Mesenchymal stem cell (in vitro differentiated cells and primary cell): ENCODE measurements around the gene RUFY3.

ENCODE experiments used
- DNase-seq: peaks from one replicate; pipeline ENCODE4 v3.0.0-alpha.2; 2013
- H2AFZ ChIP-seq: one replicate; pipeline ENCODE4 v1.6.1; 2013; ENCODE audit warnings: low read depth, mild to moderate bottlenecking, control low read depth, inconsistent platforms, low read length, moderate library complexity
- H2AK5ac ChIP-seq: 2 replicates; pipeline ENCODE4 v1.6.1; 2013; ENCODE audit warnings: low read length, moderate library complexity, mild to moderate bottlenecking, inconsistent platforms; ENCODE audit not compliant: severe bottlenecking
- H2BK120ac ChIP-seq: one replicate; pipeline ENCODE4 v1.6.1; 2013; ENCODE audit warnings: low read depth, mild to moderate bottlenecking, inconsistent platforms, low read length, moderate library complexity
- H2BK12ac ChIP-seq, 2 experiments: one replicate each; pipeline ENCODE4 v1.6.1; 2013; ENCODE audit warnings: inconsistent platforms in 2 of 2, low read length in 2 of 2, mild to moderate bottlenecking in 2 of 2, moderate library complexity in 2 of 2, control low read depth in 1 of 2
- H2BK15ac ChIP-seq: one replicate; pipeline ENCODE4 v1.6.1; 2013; ENCODE audit warnings: mild to moderate bottlenecking, low read depth, inconsistent platforms; ENCODE audit not compliant: poor library complexity, severe bottlenecking
- H2BK5ac ChIP-seq: 2 replicates; pipeline ENCODE4 v1.6.1; 2013; ENCODE audit warnings: low read depth, mild to moderate bottlenecking, low read length, control low read depth, inconsistent platforms; ENCODE audit not compliant: poor library complexity, severe bottlenecking
- H3K14ac ChIP-seq, 2 experiments: one replicate each; pipeline ENCODE4 v1.6.1; 2013; ENCODE audit warnings: inconsistent platforms in 2 of 2, low read length in 2 of 2, control low read depth in 1 of 2, mild to moderate bottlenecking in 1 of 2, moderate library complexity in 1 of 2
- H3K18ac ChIP-seq, 2 experiments: one replicate each; pipeline ENCODE4 v1.6.1; 2013; ENCODE audit warnings: inconsistent platforms in 2 of 2, low read length in 2 of 2, control low read depth in 1 of 2, low read depth in 1 of 2, mild to moderate bottlenecking in 1 of 2
- H3K23ac ChIP-seq, 2 experiments: one replicate each; pipeline ENCODE4 v1.6.1; 2013; ENCODE audit warnings: inconsistent platforms in 2 of 2, low read length in 2 of 2, mild to moderate bottlenecking in 2 of 2, moderate library complexity in 2 of 2, control low read depth in 1 of 2
- H3K27ac ChIP-seq: 2 replicates; pipeline ENCODE4 v1.5.1; 2013; ENCODE audit warnings: mild to moderate bottlenecking, moderate library complexity, low read length, control low read depth, inconsistent platforms; ENCODE audit not compliant: poor library complexity, severe bottlenecking
- H3K27me3 ChIP-seq, 2 experiments: 2 replicates each; pipeline versions ENCODE4 v1.6.1 to v1.7.0; 2013; ENCODE audit warnings: low read length in 2 of 2, mild to moderate bottlenecking in 2 of 2, moderate library complexity in 2 of 2, control low read depth in 1 of 2, inconsistent platforms in 1 of 2; ENCODE audit not compliant: control insufficient read depth in 1 of 2, insufficient read depth in 1 of 2
- H3K36me3 ChIP-seq, 2 experiments: 2 replicates each; pipeline versions ENCODE4 v1.6.1 to v1.7.0; 2013; ENCODE audit warnings: low read length in 2 of 2, control low read depth in 1 of 2, inconsistent platforms in 1 of 2, low read depth in 1 of 2, mild to moderate bottlenecking in 1 of 2; ENCODE audit not compliant: insufficient read depth in 2 of 2, control insufficient read depth in 1 of 2
- H3K4ac ChIP-seq, 2 experiments: one replicate each; pipeline ENCODE4 v1.6.1; 2013; ENCODE audit warnings: inconsistent platforms in 2 of 2, low read length in 2 of 2, mild to moderate bottlenecking in 2 of 2, moderate library complexity in 2 of 2, control low read depth in 1 of 2, low read depth in 1 of 2
- H3K4me1 ChIP-seq: 2 replicates; pipeline ENCODE4 v1.6.1; 2013; ENCODE audit warnings: low read depth, low read length, control low read depth; ENCODE audit not compliant: control insufficient read depth, insufficient read depth
- H3K4me2 ChIP-seq: 2 replicates; pipeline ENCODE4 v1.6.1; 2013; ENCODE audit warnings: low read length, mild to moderate bottlenecking, inconsistent platforms; ENCODE audit not compliant: poor library complexity, severe bottlenecking
- H3K4me3 ChIP-seq, 2 experiments: 2 replicates each; pipeline versions ENCODE4 v1.5.1 to v1.7.0; 2013; ENCODE audit warnings: low read length in 2 of 2, mild to moderate bottlenecking in 2 of 2, control low read depth in 1 of 2, low read depth in 1 of 2; ENCODE audit not compliant: insufficient read depth in 1 of 2
- H3K79me1 ChIP-seq: replicated peaks from 2 replicates; pipeline ENCODE4 v1.6.1; 2013; ENCODE audit warnings: mild to moderate bottlenecking, control low read depth, low read length, inconsistent platforms; ENCODE audit not compliant: poor library complexity, severe bottlenecking
- H3K9ac ChIP-seq: 2 replicates; pipeline ENCODE4 v1.7.0; 2013; ENCODE audit warnings: mild to moderate bottlenecking, low read length, moderate library complexity
- H3K9me3 ChIP-seq: 2 replicates; pipeline ENCODE4 v1.7.0; 2013; ENCODE audit warnings: mild to moderate bottlenecking, low read length; ENCODE audit not compliant: control insufficient read depth
- H4K8ac ChIP-seq: one replicate; pipeline ENCODE4 v1.6.1; 2013; ENCODE audit warnings: inconsistent platforms, mild to moderate bottlenecking, low read length, moderate library complexity
- H4K91ac ChIP-seq: one replicate; pipeline ENCODE4 v1.6.1; 2013; ENCODE audit warnings: mild to moderate bottlenecking, low read length, inconsistent platforms
- WGBS: methylation state at CpG from one replicate; pipeline ENCODE4 v1.1.7; 2013; ENCODE audit warnings: mixed read lengths; 5-methylcytosine and 5-hydroxymethylcytosine counted together

Gene RUFY3

GRCh38 chr4:70778888-70779422 lies 57.2 kb downstream of the RUFY3 start:
- Histone ChIP-seq H3K4me2 (no peak overlapping the region), H2BK12ac (no peak overlapping the region), H2BK15ac (no peak overlapping the region), H2AK5ac (no peak overlapping the region), H3K4me3 (no peak overlapping the region), H3K9ac (no peak overlapping the region), H2BK5ac (no peak overlapping the region), H3K18ac (no peak overlapping the region), H3K4ac (no peak overlapping the region), H3K27ac (no peak overlapping the region), H3K79me1 (no peaks in the 10 kb centered on the region), H2AFZ (no peak overlapping the region), H3K14ac (no peak overlapping the region), H4K91ac (no peak overlapping the region), H3K36me3 (peaks cover 20 to 91% of the 10 kb centered on the region in 2 experiments), H2BK120ac (no peak overlapping the region), H4K8ac (no peak overlapping the region), H3K4me1 (no peaks in the 10 kb centered on the region), H3K9me3 (no peaks in the 10 kb centered on the region), H3K27me3 (no peaks in the 10 kb centered on the region), H3K23ac (no peak overlapping the region)
- DNase-seq: peak; percentile 98
- 27% methylated on average over 2 of the region's 5 CpGs for WGBS

- H2AFZ ChIP-seq: no peak overlapping the region
- no peak overlapping the region for H3K14ac ChIP-seq
- H3K4me1 ChIP-seq: no peaks in the 10 kb centered on the region
- 100% methylated on average over 2 of the region's 4 CpGs for WGBS
- H3K4me3 ChIP-seq: no peak overlapping the region
- no peak overlapping the region for H3K9ac ChIP-seq
- no peak overlapping the region for H3K4me2 ChIP-seq
- H3K18ac ChIP-seq: no peak overlapping the region
- H2BK12ac ChIP-seq: no peak overlapping the region
- H3K23ac ChIP-seq: no peak overlapping the region
- no peak overlapping the region for H2BK5ac ChIP-seq
- H2BK15ac ChIP-seq: no peak overlapping the region
- H3K9me3 ChIP-seq: no peaks in the 10 kb centered on the region
- H3K36me3 ChIP-seq: peaks cover 20 to 93% of the 10 kb centered on the region in 2 experiments
- no peaks in the 10 kb centered on the region for H3K79me1 ChIP-seq
- H4K8ac ChIP-seq: no peak overlapping the region
- no peak overlapping the region for H4K91ac ChIP-seq
- no peak overlapping the region for H3K4ac ChIP-seq
- no peaks in the 10 kb centered on the region for H3K27me3 ChIP-seq
- DNase-seq: no peak
- no peak overlapping the region for H2BK120ac ChIP-seq
- H3K27ac ChIP-seq: no peak overlapping the region
- no peak overlapping the region for H2AK5ac ChIP-seq
These were observed 61.3 kb downstream of the RUFY3 start for GRCh38 chr4:70783096-70783495.

GRCh38 chr4:70787496-70787895 lies 65.7 kb downstream of the RUFY3 start:
- no peaks in the 10 kb centered on the region for H3K27me3 ChIP-seq
- no peak overlapping the region for H3K14ac ChIP-seq
- no peak overlapping the region for H2AK5ac ChIP-seq
- H3K36me3 ChIP-seq: peaks cover 8 to 96% of the 10 kb centered on the region in 2 experiments
- H3K4ac ChIP-seq: no peak overlapping the region
- H4K91ac ChIP-seq: no peak overlapping the region
- no peaks in the 10 kb centered on the region for H3K79me1 ChIP-seq
- no peak overlapping the region for H2BK120ac ChIP-seq
- no peak overlapping the region for H2BK12ac ChIP-seq
- no peak overlapping the region for H3K4me3 ChIP-seq
- H3K18ac ChIP-seq: no peak overlapping the region
- DNase-seq: no peak
- H3K23ac ChIP-seq: no peak overlapping the region
- H3K9me3 ChIP-seq: no peaks in the 10 kb centered on the region
- no peak overlapping the region for H3K9ac ChIP-seq
- H3K27ac ChIP-seq: no peak overlapping the region
- WGBS: 100% methylated on average over 2 of the region's 5 CpGs
- no peak overlapping the region for H2BK15ac ChIP-seq
- H2BK5ac ChIP-seq: no peak overlapping the region
- no peaks in the 10 kb centered on the region for H3K4me1 ChIP-seq
- no peak overlapping the region for H4K8ac ChIP-seq
- H2AFZ ChIP-seq: no peak overlapping the region
- H3K4me2 ChIP-seq: no peak overlapping the region

- no peak overlapping the region for H2AFZ ChIP-seq
- H3K4me2 ChIP-seq: no peak overlapping the region
- H3K27me3 ChIP-seq: no peaks in the 10 kb centered on the region
- no peak overlapping the region for H3K4ac ChIP-seq
- H3K14ac ChIP-seq: no peak overlapping the region
- H4K8ac ChIP-seq: no peak overlapping the region
- no peak overlapping the region for H3K18ac ChIP-seq
- H3K79me1 ChIP-seq: no peaks in the 10 kb centered on the region
- no peak overlapping the region for H3K4me3 ChIP-seq
- no peak overlapping the region for H2BK15ac ChIP-seq
- H3K9me3 ChIP-seq: no peaks in the 10 kb centered on the region
- no peak overlapping the region for H4K91ac ChIP-seq
- no peak overlapping the region for H2BK5ac ChIP-seq
- WGBS: 100% methylated on average over 1 of the region's 1 CpG
- no peak overlapping the region for H3K9ac ChIP-seq
- no peak for DNase-seq
- no peak overlapping the region for H3K27ac ChIP-seq
- no peak overlapping the region for H2BK120ac ChIP-seq
- no peak overlapping the region for H2BK12ac ChIP-seq
- no peaks in the 10 kb centered on the region for H3K4me1 ChIP-seq
- H3K23ac ChIP-seq: no peak overlapping the region
- no peak overlapping the region for H2AK5ac ChIP-seq
- H3K36me3 ChIP-seq: peaks cover 10 to 96% of the 10 kb centered on the region in 2 experiments
These were observed 67.0 kb downstream of the RUFY3 start for GRCh38 chr4:70788733-70789132.
